Endothelial cell of umbilical vein (primary cell): ENCODE data around the gene SLC26A11. TPM values are rescaled to one million over a fixed set of nuclear protein-coding genes. Genes with fewer than 3 reads are reported as not detected.

Experiments
- BruUV-seq: library from RNA; stranded (reverse); fragments of 400-500 nt; replicated peaks from 2 replicates; lab custom pipeline; 2021; lab: Mats Ljungman, UMichigan
- CTCF ChIA-PET: fragments of 300-600, 350-600 bp; sonication (Branson Sonifier 250); formaldehyde crosslinking; loops from one replicate; lab custom pipeline; 2021; ENCODE audit warnings: antibody characterized with exemption, inconsistent platforms; lab: Charles Lee
- POLR2A ChIA-PET: fragments of 300-600, 350-600 bp; sonication (Branson Sonifier 250); formaldehyde crosslinking; loops from one replicate; lab custom pipeline; 2021; ENCODE audit warnings: antibody characterized with exemption, inconsistent platforms; lab: Charles Lee
- DNase-seq: peaks from one replicate; pipeline ENCODE4 v3.0.0-alpha.2; 2011; ENCODE audit warnings: low read depth, low spot score
- FAIRE-seq: peaks from 2 replicates; lab custom pipeline; 2011; peaks lifted over from hg19 to GRCh38; lab: Jason Lieb, UNC
- H2AFZ ChIP-seq: 2 replicates; pipeline ENCODE4 v1.6.0; 2012; ENCODE audit warnings: low read depth, low read length, control low read depth, inconsistent platforms
- H3K27ac ChIP-seq: 2 replicates; pipeline ENCODE4 v1.5.1; 2011; ENCODE audit warnings: low read depth, mild to moderate bottlenecking, control low read depth, low read length, moderate library complexity; ENCODE audit not compliant: insufficient read depth
- H3K27me3 ChIP-seq, 2 experiments: 2 replicates each; pipeline versions ENCODE4 v1.6.0 to v1.6.1; 2011; ENCODE audit warnings: low read length in 2 of 2, mixed read lengths in 1 of 2; ENCODE audit not compliant: control insufficient read depth in 2 of 2, insufficient read depth in 2 of 2
- H3K36me3 ChIP-seq, 2 experiments: 2 replicates in 1 of 2; 3 replicates in 1 of 2; pipeline ENCODE4 v1.5.1; 2011; ENCODE audit warnings: low read length in 2 of 2, mild to moderate bottlenecking in 1 of 2, moderate library complexity in 1 of 2; ENCODE audit not compliant: control insufficient read depth in 2 of 2, insufficient read depth in 2 of 2; ENCODE audit errors: extremely low read depth in 1 of 2
- H3K4me1 ChIP-seq: 3 replicates; pipeline ENCODE4 v1.5.1; 2011; ENCODE audit warnings: mild to moderate bottlenecking, low read length; ENCODE audit not compliant: control insufficient read depth, insufficient read depth; ENCODE audit errors: extremely low read depth
- H3K4me2 ChIP-seq: 2 replicates; pipeline ENCODE4 v1.6.1; 2011; ENCODE audit warnings: low read length, control low read depth, mixed read lengths; ENCODE audit not compliant: insufficient read depth
- H3K4me3 ChIP-seq, 3 experiments: fragments of 200-600 bp in 1 of 3; sonication (generic), shearing (Covaris generic) in 1 of 3; replicated peaks in 1 of 3; 2 replicates each; pipeline ENCODE4 v1.5.1; 2011 to 2016; ENCODE audit warnings: control low read depth in 3 of 3, low read length in 3 of 3, mild to moderate bottlenecking in 2 of 3, inconsistent platforms in 1 of 3, low read depth in 1 of 3, moderate library complexity in 1 of 3; ENCODE audit not compliant: insufficient read depth in 1 of 3
- H3K79me2 ChIP-seq: 2 replicates; pipeline ENCODE4 v1.6.0; 2012; ENCODE audit warnings: low read length, inconsistent platforms; ENCODE audit not compliant: control insufficient read depth, insufficient read depth
- H3K9ac ChIP-seq: replicated peaks from 2 replicates; pipeline ENCODE3; 2011; ENCODE audit warnings: low read length, control low read depth; ENCODE audit not compliant: insufficient read depth; ENCODE audit errors: extremely low read depth
- H3K9me1 ChIP-seq: replicated peaks from 3 replicates; pipeline ENCODE4 v1.6.0; 2011; ENCODE audit warnings: mild to moderate bottlenecking, low read length; ENCODE audit not compliant: control insufficient read depth, insufficient read depth; ENCODE audit errors: extremely low read depth
- H3K9me3 ChIP-seq: replicated peaks from 2 replicates; pipeline ENCODE4 v1.5.1; 2012; ENCODE audit warnings: low read length, inconsistent platforms; ENCODE audit not compliant: control insufficient read depth, insufficient read depth
- H4K20me1 ChIP-seq: replicated peaks from 2 replicates; pipeline ENCODE3; 2011; ENCODE audit warnings: mild to moderate bottlenecking, low read length; ENCODE audit not compliant: control insufficient read depth, insufficient read depth; ENCODE audit errors: extremely low read depth
- EZH2 ChIP-seq: IDR thresholded peaks from 2 replicates; pipeline ENCODE4 v1.6.1; 2012; ENCODE audit warnings: borderline replicate concordance, low read depth, mild to moderate bottlenecking, moderate library complexity, low read length, inconsistent platforms; ENCODE audit not compliant: severe bottlenecking
- FOS ChIP-seq: IDR thresholded peaks from 2 replicates; pipeline ENCODE4 v1.6.1; 2011; ENCODE audit warnings: mild to moderate bottlenecking, low read length, moderate library complexity, borderline replicate concordance; ENCODE audit not compliant: insufficient read depth
- GATA2 ChIP-seq: IDR thresholded peaks from 2 replicates; pipeline ENCODE4 v1.7.0; 2011; ENCODE audit warnings: low read depth, mild to moderate bottlenecking, moderate library complexity, mixed read lengths, low read length; ENCODE audit not compliant: insufficient read length, insufficient read depth
- JUN ChIP-seq: IDR thresholded peaks from 2 replicates; pipeline ENCODE4 v1.6.1; 2011; ENCODE audit warnings: borderline replicate concordance, low read depth; ENCODE audit not compliant: insufficient read length, insufficient read depth
- MYC ChIP-seq: IDR thresholded peaks from one replicate; pipeline ENCODE4 v1.6.1; 2011; ENCODE audit warnings: mild to moderate bottlenecking, low read depth, low read length
- POLR2A ChIP-seq: IDR thresholded peaks from 2 replicates; pipeline ENCODE4 v1.6.1; 2012; ENCODE audit warnings: low read depth, mild to moderate bottlenecking, control low read depth, low read length
- POLR2AphosphoS5 ChIP-seq: IDR thresholded peaks from 2 replicates; pipeline ENCODE4 v1.6.1; 2012; ENCODE audit warnings: low read depth, mild to moderate bottlenecking, control low read depth, low read length, moderate library complexity; ENCODE audit not compliant: insufficient read depth
- dilution Hi-C: fragments of 300-500 bp; cut with MboI; formaldehyde crosslinking; loops from one replicate; pipeline ENCODE4 v1.15.0; 2019; ENCODE audit warnings: low sequenced_read_pairs; ENCODE audit not compliant: extremely low pct_ligation_motif_present
- intact Hi-C: fragments of 100-400 bp; cut with micrococcal nuclease; formaldehyde crosslinking; loops from one replicate; pipeline ENCODE4 v1.10.0; 2022
- polyA plus RNA-seq, 4 experiments: library from polyadenylated mRNA; depleted of rRNA in 3 of 4; stranded (reverse) in 3 of 4; unstranded in 1 of 4; fragments of >200 nt; gene quantifications; 2 replicates each; pipeline versions ENCODE4 v1.2.1 to v1.2.3, GENCODE V29; 2011 to 2012; ENCODE audit warnings: missing spikeins in 1 of 4
- total RNA-seq: library from RNA; stranded (reverse); gene quantifications from 2 replicates; pipeline ENCODE4 v1.2.3, GENCODE V29; 2021
- TF ChIP-seq, protein P1 (sequence below), 2 donors: IDR thresholded peaks; 1 replicate in 1 of 2; 2 replicates in 1 of 2; pipeline ENCODE4 v1.5.1; 2011; ENCODE audit warnings: low read length in 2 of 2, mild to moderate bottlenecking in 2 of 2, moderate library complexity in 2 of 2, control low read depth in 1 of 2, inconsistent platforms in 1 of 2, low read depth in 1 of 2; ENCODE audit not compliant: insufficient read depth in 1 of 2; ENCODE audit errors: extremely low read depth in 1 of 2
- TF ChIP-seq, protein P2 (sequence below): IDR thresholded peaks from 2 replicates; pipeline ENCODE4 v1.6.1; 2011; ENCODE audit not compliant: insufficient read depth, insufficient read length

The SLC26A11 gene
- total and polyA plus RNA-seq, 2 donors (not counting 3 experiments of a cell fraction or from before 2014, with no cell fraction given) = 25.2 to 33.0 TPM

DNA sequence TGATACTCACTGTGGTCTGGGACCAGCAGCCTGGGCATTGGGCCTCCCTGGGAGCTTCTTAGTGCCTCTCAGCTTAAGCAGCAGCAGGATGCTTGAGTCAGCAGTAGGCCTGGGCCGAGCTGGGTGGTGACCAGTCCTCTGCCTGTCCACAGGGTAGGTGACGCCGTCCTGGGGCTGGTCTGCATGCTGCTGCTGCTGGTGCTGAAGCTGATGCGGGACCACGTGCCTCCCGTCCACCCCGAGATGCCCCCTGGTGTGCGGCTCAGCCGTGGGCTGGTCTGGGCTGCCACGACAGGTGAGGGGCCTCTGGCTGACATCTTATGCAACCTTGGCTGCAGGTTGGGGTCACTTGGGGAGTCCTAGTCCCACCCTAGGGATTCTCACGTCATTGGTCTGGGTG lies 7.4 kb downstream of the SLC26A11 start:
- peaks cover 0 to 4% of the 10 kb centered on the region in 2 experiments for H3K36me3 ChIP-seq
- no peaks in the 10 kb centered on the region for H3K9me1 ChIP-seq
- H2AFZ ChIP-seq = no peak overlapping the region
- no peaks in the 10 kb centered on the region for H3K27me3 ChIP-seq
- dilution Hi-C loops (no loop called here), intact Hi-C loops (no loop called here)
- H3K9me3 ChIP-seq = peaks cover 2% of the 10 kb centered on the region
- FAIRE-seq = no peak
- no peak overlapping the region for H3K4me3 ChIP-seq
- H3K4me1 ChIP-seq = no peaks in the 10 kb centered on the region
- no peak overlapping the region for H3K4me2 ChIP-seq
- BruUV-seq = no TSS peak
- no peaks in the 10 kb centered on the region for H3K79me2 ChIP-seq
- H4K20me1 ChIP-seq = no peaks in the 10 kb centered on the region
- POLR2A ChIA-PET = no interaction called here
- CTCF ChIA-PET = interaction anchor here (0.9 to 1.0 kb wide), 2 partner anchors 9 to 32 kb away, joined by 3 to 4 read pairs; no protein-coding TSS in a partner anchor
- no peak for DNase-seq
- no peak for TF ChIP-seq EZH2
- TF ChIP-seq GATA2 = no peak
- TF ChIP-seq POLR2A = no peak
- TF ChIP-seq, protein P1, sequence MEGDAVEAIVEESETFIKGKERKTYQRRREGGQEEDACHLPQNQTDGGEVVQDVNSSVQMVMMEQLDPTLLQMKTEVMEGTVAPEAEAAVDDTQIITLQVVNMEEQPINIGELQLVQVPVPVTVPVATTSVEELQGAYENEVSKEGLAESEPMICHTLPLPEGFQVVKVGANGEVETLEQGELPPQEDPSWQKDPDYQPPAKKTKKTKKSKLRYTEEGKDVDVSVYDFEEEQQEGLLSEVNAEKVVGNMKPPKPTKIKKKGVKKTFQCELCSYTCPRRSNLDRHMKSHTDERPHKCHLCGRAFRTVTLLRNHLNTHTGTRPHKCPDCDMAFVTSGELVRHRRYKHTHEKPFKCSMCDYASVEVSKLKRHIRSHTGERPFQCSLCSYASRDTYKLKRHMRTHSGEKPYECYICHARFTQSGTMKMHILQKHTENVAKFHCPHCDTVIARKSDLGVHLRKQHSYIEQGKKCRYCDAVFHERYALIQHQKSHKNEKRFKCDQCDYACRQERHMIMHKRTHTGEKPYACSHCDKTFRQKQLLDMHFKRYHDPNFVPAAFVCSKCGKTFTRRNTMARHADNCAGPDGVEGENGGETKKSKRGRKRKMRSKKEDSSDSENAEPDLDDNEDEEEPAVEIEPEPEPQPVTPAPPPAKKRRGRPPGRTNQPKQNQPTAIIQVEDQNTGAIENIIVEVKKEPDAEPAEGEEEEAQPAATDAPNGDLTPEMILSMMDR (IDR thresholded peaks at IDR 0.05; ENCODE audit: extremely low read depth in 1 of 2, insufficient read depth in 1 of 2, low read depth in 1 of 2, low read length in 2 of 2) = no peak
- TF ChIP-seq, protein P2, sequence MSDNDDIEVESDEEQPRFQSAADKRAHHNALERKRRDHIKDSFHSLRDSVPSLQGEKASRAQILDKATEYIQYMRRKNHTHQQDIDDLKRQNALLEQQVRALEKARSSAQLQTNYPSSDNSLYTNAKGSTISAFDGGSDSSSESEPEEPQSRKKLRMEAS = no peak
- TF ChIP-seq MYC = no peak
- no peak for TF ChIP-seq JUN
- TF ChIP-seq POLR2AphosphoS5 = no peak
- no peak for TF ChIP-seq FOS
- H3K9ac ChIP-seq = no peak overlapping the region
- H3K27ac ChIP-seq = no peak overlapping the region
